Spleen (tissue), 11 donors: Measurements from ENCODE around the gene IVL. TPM values are rescaled to one million over a fixed set of nuclear protein-coding genes. Genes with fewer than 3 reads are reported as not detected.
A peak's percentile ranks its signal among the peaks of the same experiment; 100 is the strongest.

Source experiments
- DNase-seq: peaks from one replicate; pipeline ENCODE4 v3.0.0-alpha.2; 2020
- H3K27ac ChIP-seq, 8 donors: fragments of 200-600 bp; sonication (generic) in 7 of 8; 1 replicate in 4 of 8; 2 replicates in 4 of 8; pipeline versions ENCODE4 v1.5.0 to v1.8.0; 2016 to 2021; ENCODE audit warnings: inconsistent platforms in 4 of 8, mild to moderate bottlenecking in 4 of 8, moderate library complexity in 1 of 8
- H3K27me3 ChIP-seq, 7 donors: fragments of 200-600 bp; sonication (generic) in 6 of 7; replicated peaks in 1 of 7; 1 replicate in 4 of 7; 2 replicates in 3 of 7; pipeline versions ENCODE4 v1.5.0 to v1.8.0; 2016 to 2021; ENCODE audit warnings: inconsistent platforms in 3 of 7, mild to moderate bottlenecking in 1 of 7
- H3K36me3 ChIP-seq, 6 donors: fragments of 200-600 bp; sonication (generic) in 5 of 6; 1 replicate in 4 of 6; 2 replicates in 2 of 6; pipeline versions ENCODE4 v1.5.0 to v1.8.0; 2016 to 2021; ENCODE audit warnings: inconsistent platforms in 2 of 6
- H3K4me1 ChIP-seq, 6 donors: fragments of 200-600 bp; sonication (generic) in 5 of 6; 1 replicate in 3 of 6; 2 replicates in 3 of 6; pipeline versions ENCODE4 v1.5.0 to v1.8.0; 2016 to 2021; ENCODE audit warnings: inconsistent platforms in 3 of 6
- H3K4me3 ChIP-seq, 8 donors: fragments of 200-600 bp; sonication (generic) in 7 of 8; 1 replicate in 4 of 8; 2 replicates in 4 of 8; pipeline versions ENCODE4 v1.5.0 to v1.8.0; 2016 to 2021; ENCODE audit warnings: inconsistent platforms in 4 of 8, mild to moderate bottlenecking in 4 of 8, moderate library complexity in 2 of 8
- H3K9me3 ChIP-seq, 8 donors: fragments of 200-600 bp; sonication (generic) in 7 of 8; 1 replicate in 4 of 8; 2 replicates in 4 of 8; pipeline versions ENCODE4 v1.5.0 to v1.8.0; 2016 to 2021; ENCODE audit warnings: inconsistent platforms in 4 of 8
- CTCF ChIP-seq, 11 experiments: fragments of 200-600 bp in 7 of 11; fragments of 450-650 bp in 4 of 11; sonication (generic) in 4 of 11; IDR thresholded peaks in 8 of 11; conservative IDR thresholded peaks in 3 of 11; 1 replicate in 7 of 11; 2 replicates in 4 of 11; pipeline versions ENCODE4 v1.4.0 to v1.8.0; 2016 to 2021; ENCODE audit warnings: antibody characterized with exemption in 11 of 11, inconsistent platforms in 4 of 11, mild to moderate bottlenecking in 1 of 11
- POLR2A ChIP-seq, 3 donors: fragments of 450-650 bp; IDR thresholded peaks; one replicate each; pipeline ENCODE4 v1.5.1; 2017; ENCODE audit warnings: antibody characterized with exemption in 3 of 3, mild to moderate bottlenecking in 1 of 3
- POLR2AphosphoS5 ChIP-seq, 3 donors: sonication (generic); formaldehyde crosslinking; IDR thresholded peaks; one replicate each; pipeline ENCODE4 v1.5.1; 2017; ENCODE audit warnings: antibody characterized with exemption in 3 of 3
- WGBS, 5 donors: extraction: QIAGEN DNeasy Blood & Tissue Kit in 3 of 5; methylation state at CpG; one replicate each; pipeline versions ENCODE4 v1.1.5 to v1.1.7; 2013 to 2018; 5-methylcytosine and 5-hydroxymethylcytosine counted together
- intact Hi-C: fragments of 100-400 bp; cut with DNase I; formaldehyde crosslinking; loops from one replicate; pipeline ENCODE4 v1.15.0; 2023; ENCODE audit warnings: low total_unique reads
- polyA plus RNA-seq, 3 donors: library from polyadenylated mRNA; stranded (reverse); fragments of 200-250 nt; gene quantifications; one replicate each; pipeline ENCODE4 v1.2.1, GENCODE V29; 2013
- total RNA-seq, 7 donors: library from RNA; depleted of rRNA in 3 of 7; stranded (reverse); fragments of >200 nt in 3 of 7; fragmentation: NEBNext Ultra II Directional in 4 of 7; extraction: Animal tissue kit (Norgen Biotek cat#: 25700) in 4 of 7; gene quantifications; one replicate each; pipeline versions ENCODE4 v1.1.0 to v1.2.1, GENCODE V29; 2016 to 2021
- donor health status: healthy with polysubstance abuse.
- donor health status: DM: no; HTN: no; CAD: no; lungs with moderate emphysema.
- donor health status: DM: no; HTN: no; CAD: no.
- donor health status: Bipolar disorder and iron deficiency.
- donor health status: healthy.
- donor health status: DM: no; HTN: no; CAD: no.
- donor health status: DM: yes; HTN: yes; CAD: no.

The IVL gene
- total and polyA plus RNA-seq, 10 donors: 0.04 to 0.05 TPM; not detected in 8

- DNase-seq: no peak
- no peaks in the 10 kb centered on the region for H3K9me3 ChIP-seq
- no peak overlapping the region for H3K27ac ChIP-seq
- H3K36me3 ChIP-seq: no peaks in the 10 kb centered on the region
- 65 to 76% (median 74%) methylated on average over 4 of the region's 4 CpGs for WGBS, 5 donors
- H3K4me3 ChIP-seq: no peak overlapping the region
- H3K27me3 ChIP-seq: peaks cover 0 to 7% (median 0%) of the 10 kb centered on the region in 7 donors
- H3K4me1 ChIP-seq: no peaks in the 10 kb centered on the region
- TF ChIP-seq POLR2AphosphoS5 (IDR thresholded peaks at IDR 0.05) (no peak), CTCF (IDR thresholded peaks at IDR 0.05 in 8 of 11, conservative IDR thresholded peaks at IDR 0.05 in 3 of 11) (no peak), POLR2A (IDR thresholded peaks at IDR 0.05) (no peak)
- intact Hi-C loops: no loop called here
These were observed 47.0 kb upstream of the IVL start for GRCh38 chr1:152861374-152861773.

- Histone ChIP-seq H3K4me1 (no peaks in the 10 kb centered on the region), H3K27ac (no peak overlapping the region), H3K4me3 (no peak overlapping the region), H3K36me3 (no peaks in the 10 kb centered on the region), H3K9me3 (no peaks in the 10 kb centered on the region), H3K27me3 (no peaks in the 10 kb centered on the region)
- intact Hi-C loops: no loop called here
- TF ChIP-seq POLR2A (IDR thresholded peaks at IDR 0.05): no peak
- TF ChIP-seq CTCF (IDR thresholded peaks at IDR 0.05 in 8 of 11, conservative IDR thresholded peaks at IDR 0.05 in 3 of 11): no peak
- no peak for DNase-seq
These were observed 43.9 kb upstream of the IVL start for GRCh38 chr1:152864443-152864842.

- Histone ChIP-seq H3K9me3 (no peaks in the 10 kb centered on the region), H3K27ac (no peak overlapping the region), H3K27me3 (no peaks in the 10 kb centered on the region), H3K4me3 (no peak overlapping the region), H3K36me3 (no peaks in the 10 kb centered on the region), H3K4me1 (no peaks in the 10 kb centered on the region)
- no peak for DNase-seq
- TF ChIP-seq CTCF (IDR thresholded peaks at IDR 0.05 in 8 of 11, conservative IDR thresholded peaks at IDR 0.05 in 3 of 11) (no peak), POLR2AphosphoS5 (IDR thresholded peaks at IDR 0.05) (no peak), POLR2A (IDR thresholded peaks at IDR 0.05) (no peak)
- 74 to 86% (median 78%) methylated on average over 2 of the region's 2 CpGs for WGBS, 5 donors
- intact Hi-C loops: no loop called here
These were observed 42.0 kb upstream of the IVL start for GRCh38 chr1:152866321-152866720.

- TF ChIP-seq POLR2A (IDR thresholded peaks at IDR 0.05): no peak
- TF ChIP-seq CTCF (IDR thresholded peaks at IDR 0.05 in 8 of 11, conservative IDR thresholded peaks at IDR 0.05 in 3 of 11): peak; percentile 27 to 78 (median 66)
- no peak for DNase-seq
- intact Hi-C loops: no loop called here
- Histone ChIP-seq H3K9me3 (no peaks in the 10 kb centered on the region), H3K4me3 (no peak overlapping the region), H3K36me3 (no peaks in the 10 kb centered on the region), H3K27ac (no peak overlapping the region), H3K27me3 (peaks cover 0 to 13% (median 0%) of the 10 kb centered on the region in 7 donors), H3K4me1 (no peaks in the 10 kb centered on the region)
- 31 to 35% (median 33%) methylated on average over 9 of the region's 9 CpGs for WGBS, 5 donors
These were observed 38.4 kb upstream of the IVL start for GRCh38 chr1:152869808-152870419.
